Effector CD8-positive, alpha-beta T cell (primary cell): ENCODE results near the gene IRGQ.
"Not testable (repeated sequence)": the region's sequence is repeated elsewhere in the genome, so short reads cannot be mapped to it uniquely, and the experiment has no call there.

Source experiments
- DNase-seq: peaks from one replicate; lab custom pipeline; 2025; lab: John Stamatoyannopoulos, UW

Gene IRGQ

GRCh38 chr19:43574424-43575155 lies 21.3 kb downstream of the IRGQ start:
- no peak for DNase-seq

- DNase-seq = no peak
Measured at GRCh38 chr19:43572171-43572588, 23.8 kb downstream of the IRGQ start.

- DNase-seq = no peak
Measured at GRCh38 chr19:43570174-43570791, 25.7 kb downstream of the IRGQ start.

GRCh38 chr19:43569657-43570056 lies 26.3 kb downstream of the IRGQ start:
- no peak for DNase-seq

- DNase-seq = no peak
Measured at GRCh38 chr19:43564800-43565199, 31.1 kb downstream of the IRGQ start.

GRCh38 chr19:43563816-43564457 lies 32.0 kb downstream of the IRGQ start:
- DNase-seq = no peak

- DNase-seq = peak; percentile 28
Measured at GRCh38 chr19:43562698-43563241, 33.2 kb downstream of the IRGQ start.

- no peak for DNase-seq
Measured at GRCh38 chr19:43562226-43562697, 33.7 kb downstream of the IRGQ start.

GRCh38 chr19:43561139-43561970 lies 34.6 kb downstream of the IRGQ start:
- DNase-seq = no peak

- DNase-seq = no peak
Measured at GRCh38 chr19:43560687-43561086, 35.2 kb downstream of the IRGQ start.

- DNase-seq = peak; percentile 69
Measured at GRCh38 chr19:43555185-43555770, 40.7 kb downstream of the IRGQ start.

- DNase-seq = no peak
Measured at GRCh38 chr19:43554317-43554895, 41.5 kb downstream of the IRGQ start.

- no peak for DNase-seq
Measured at GRCh38 chr19:43553656-43554055, 42.3 kb downstream of the IRGQ start.

- no peak for DNase-seq
Measured at GRCh38 chr19:43552616-43553015, 43.3 kb downstream of the IRGQ start.

GRCh38 chr19:43552198-43552450 lies 43.8 kb downstream of the IRGQ start:
- no peak for DNase-seq

GRCh38 chr19:43551399-43552197 lies 44.3 kb downstream of the IRGQ start:
- no peak for DNase-seq

GRCh38 chr19:43548706-43549105 lies 47.2 kb downstream of the IRGQ start:
- DNase-seq = no peak

GRCh38 chr19:43547926-43548325 lies 48.0 kb downstream of the IRGQ start:
- not testable (repeated sequence) for DNase-seq

- DNase-seq = no peak
Measured at GRCh38 chr19:43546581-43546980, 49.4 kb downstream of the IRGQ start.

GRCh38 chr19:43545981-43546380 lies 50.0 kb downstream of the IRGQ start:
- DNase-seq = no peak

GRCh38 chr19:43545276-43545675 lies 50.7 kb downstream of the IRGQ start:
- no peak for DNase-seq
